C4-2B (cell line): ENCODE results near the gene UMAD1.

Experiments used
- CTCF ChIP-seq: fragments of 450-650 bp; conservative IDR thresholded peaks from 2 replicates; pipeline ENCODE4 v1.5.1; 2017; ENCODE audit warnings: mild to moderate bottlenecking
- ZFX ChIP-seq: fragments of 450-650 bp; IDR thresholded peaks from 2 replicates; pipeline ENCODE4 v1.6.1; 2017

GRCh38 chr7:7868572-7868899, 228.0 kb downstream of the UMAD1 start:
- no peak for TF ChIP-seq CTCF
- no peak for TF ChIP-seq ZFX
